HFFc6 (cell line): Measurements from ENCODE around the gene MED15. TPM values are rescaled to one million over a fixed set of nuclear protein-coding genes. Genes with fewer than 3 reads are reported as not detected.

ENCODE experiments used
- DNase-seq: peaks from one replicate; pipeline ENCODE4 v3.0.0-alpha.2; 2018
- H3K27ac Mint-ChIP-seq: 2 replicates; pipeline ENCODE4 v1.8.0; 2020; ENCODE audit warnings: mild to moderate bottlenecking, mixed read lengths
- H3K27me3 Mint-ChIP-seq: 2 replicates; pipeline ENCODE4 v1.8.0; 2021; ENCODE audit warnings: mild to moderate bottlenecking, moderate library complexity, mixed read lengths; ENCODE audit not compliant: insufficient read depth
- H3K36me3 Mint-ChIP-seq: 2 replicates; pipeline ENCODE4 v1.8.0; 2021; ENCODE audit warnings: low read depth, mixed read lengths
- H3K4me1 Mint-ChIP-seq: 2 replicates; pipeline ENCODE4 v1.8.0; 2020; ENCODE audit warnings: low read depth, mixed read lengths
- H3K4me3 Mint-ChIP-seq: 2 replicates; pipeline ENCODE4 v1.8.0; 2020; ENCODE audit warnings: mild to moderate bottlenecking, moderate library complexity, mixed read lengths
- H3K9me3 Mint-ChIP-seq: 2 replicates; pipeline ENCODE4 v1.8.0; 2020; ENCODE audit warnings: mild to moderate bottlenecking, mixed read lengths
- CTCF ChIP-seq: fragments of 200-600 bp; sonication (generic); IDR thresholded peaks from 2 replicates; pipeline ENCODE4 v1.5.0; 2021; ENCODE audit warnings: antibody characterized with exemption, mild to moderate bottlenecking
- total RNA-seq, 6 experiments: library from RNA; stranded (reverse); fragmentation: NEBNext Ultra II Directional; extraction: Animal tissue kit (Norgen Biotek cat#: 25700); gene quantifications; 2 replicates in 1 of 6; 3 replicates in 5 of 6; pipeline ENCODE4 v1.2.3, GENCODE V29; 2021

The MED15 gene
- total RNA-seq, 6 experiments from 2014 or later, result 128 to 148 (median 136) TPM

DNA sequence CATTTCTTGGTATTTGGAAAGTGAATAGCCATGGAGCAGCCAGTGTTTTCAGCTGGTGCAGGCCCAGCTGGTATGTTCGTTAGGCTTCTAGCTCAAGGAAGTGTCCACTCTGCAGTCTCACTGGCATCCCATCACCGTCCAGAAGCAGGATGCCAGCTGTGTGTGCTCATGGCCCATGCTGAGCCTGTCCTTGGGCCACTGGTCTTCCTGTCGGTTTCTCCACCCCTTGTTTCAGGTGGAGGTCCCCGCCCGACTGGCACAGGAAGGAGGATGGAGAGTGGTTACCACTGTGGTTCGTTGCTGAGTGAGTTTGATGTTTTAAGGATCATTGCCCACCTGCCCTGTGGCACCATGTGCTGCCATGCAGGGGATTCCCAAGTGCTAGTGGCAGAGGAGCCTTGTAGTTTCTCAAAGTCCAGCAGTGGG, 63.7 kb downstream of the MED15 start:
- no peak for DNase-seq
- H3K9me3 Mint-ChIP-seq, result no peaks in the 10 kb centered on the region
- H3K4me1 Mint-ChIP-seq, result peaks cover 69% of the 10 kb centered on the region
- H3K27ac Mint-ChIP-seq, result peak overlapping the region; percentile 98
- H3K36me3 Mint-ChIP-seq, result peaks cover 38% of the 10 kb centered on the region
- no peak for TF ChIP-seq CTCF
- H3K4me3 Mint-ChIP-seq, result 0 out of 2 replicates have a peak overlapping the region, but pooled peaks have one; percentile 11
- peaks cover 12% of the 10 kb centered on the region for H3K27me3 Mint-ChIP-seq

- no peaks in the 10 kb centered on the region for H3K9me3 Mint-ChIP-seq
- peaks cover 13% of the 10 kb centered on the region for H3K27me3 Mint-ChIP-seq
- H3K4me3 Mint-ChIP-seq, result no peak overlapping the region
- H3K36me3 Mint-ChIP-seq, result peaks cover 36% of the 10 kb centered on the region
- TF ChIP-seq CTCF, result peak; percentile 91
- DNase-seq, result no peak
- peak overlapping the region; percentile 98 for H3K27ac Mint-ChIP-seq
- H3K4me1 Mint-ChIP-seq, result peaks cover 65% of the 10 kb centered on the region
Observed at GRCh38 chr22:20571531-20572007, 64.2 kb downstream of the MED15 start.

DNA sequence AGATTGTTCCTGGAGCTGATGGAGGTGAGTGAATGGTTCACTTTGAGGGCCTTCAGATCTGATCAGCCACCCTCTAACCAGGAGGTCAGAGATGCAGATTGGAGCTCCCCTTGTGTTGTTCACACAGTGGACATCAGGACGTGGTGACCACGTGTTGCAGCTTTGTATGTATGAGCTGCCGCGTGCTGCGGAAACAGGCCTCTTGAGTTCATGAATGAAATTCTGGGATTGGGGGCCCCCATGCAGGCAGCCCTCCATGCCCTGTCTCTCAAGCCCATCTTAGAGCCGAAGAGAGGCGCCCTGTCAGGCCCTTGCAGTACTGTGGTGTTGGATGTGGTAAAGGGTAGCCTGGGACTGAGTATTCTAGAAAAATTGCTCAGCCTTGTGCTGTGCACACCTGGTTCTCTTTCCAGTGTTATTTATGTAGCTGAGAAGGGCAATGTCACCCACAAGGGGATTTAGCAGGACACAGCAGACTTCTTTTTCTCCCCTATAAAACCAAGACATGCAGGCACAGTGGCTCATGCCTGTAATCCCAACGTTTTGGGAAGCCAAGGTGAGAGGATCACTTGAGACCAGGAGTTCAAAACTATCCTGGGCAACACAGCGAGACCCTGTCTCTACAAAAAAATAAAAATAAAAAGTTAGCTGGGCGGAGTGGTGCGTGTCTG, 64.9 kb downstream of the MED15 start:
- TF ChIP-seq CTCF, result no peak
- H3K27me3 Mint-ChIP-seq, result peaks cover 14% of the 10 kb centered on the region
- no peak for DNase-seq
- H3K27ac Mint-ChIP-seq, result peak overlapping the region; percentile 49; the same call in 1 of the 2 replicates
- no peaks in the 10 kb centered on the region for H3K9me3 Mint-ChIP-seq
- H3K4me3 Mint-ChIP-seq, result no peak overlapping the region
- H3K36me3 Mint-ChIP-seq, result peaks cover 34% of the 10 kb centered on the region
- H3K4me1 Mint-ChIP-seq, result peaks cover 58% of the 10 kb centered on the region

DNA sequence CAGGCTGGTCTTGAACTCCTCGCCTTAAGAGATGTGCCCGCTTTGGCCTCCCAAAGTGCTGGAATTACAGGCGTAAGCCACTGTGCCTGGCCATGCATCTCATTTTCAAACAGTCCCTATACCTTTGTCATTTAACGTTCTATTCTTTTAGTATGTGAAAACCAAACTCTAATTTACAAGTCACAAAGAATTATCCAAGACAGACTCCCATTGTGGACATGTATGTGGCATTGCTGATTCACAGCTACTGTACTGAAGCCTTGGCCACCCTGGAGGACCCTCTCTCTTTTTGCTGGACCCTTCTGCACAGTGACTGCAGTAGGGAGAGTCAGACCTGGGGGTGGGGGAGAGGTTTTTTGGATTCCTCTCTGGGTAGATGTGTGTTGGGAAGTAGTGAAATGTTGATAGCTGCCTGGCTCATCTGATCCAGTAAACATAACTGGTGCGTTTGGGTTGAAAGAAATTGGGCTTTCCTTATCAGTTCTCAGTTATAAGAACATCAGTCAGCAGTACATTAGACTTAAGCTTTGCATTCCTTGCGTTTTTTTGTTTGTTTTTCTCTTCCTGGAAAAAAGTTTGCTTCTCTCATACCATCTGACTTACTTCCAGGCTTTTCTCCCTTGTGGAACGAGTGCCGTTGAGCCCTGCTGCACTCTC, 65.9 kb downstream of the MED15 start:
- peak overlapping the region; percentile 11; the same call in 1 of the 2 replicates for H3K27ac Mint-ChIP-seq
- DNase-seq, result no peak
- peaks cover 27% of the 10 kb centered on the region for H3K36me3 Mint-ChIP-seq
- H3K4me1 Mint-ChIP-seq, result peaks cover 47% of the 10 kb centered on the region
- no peaks in the 10 kb centered on the region for H3K9me3 Mint-ChIP-seq
- peaks cover 12% of the 10 kb centered on the region for H3K27me3 Mint-ChIP-seq
- no peak overlapping the region for H3K4me3 Mint-ChIP-seq
- no peak for TF ChIP-seq CTCF

DNA sequence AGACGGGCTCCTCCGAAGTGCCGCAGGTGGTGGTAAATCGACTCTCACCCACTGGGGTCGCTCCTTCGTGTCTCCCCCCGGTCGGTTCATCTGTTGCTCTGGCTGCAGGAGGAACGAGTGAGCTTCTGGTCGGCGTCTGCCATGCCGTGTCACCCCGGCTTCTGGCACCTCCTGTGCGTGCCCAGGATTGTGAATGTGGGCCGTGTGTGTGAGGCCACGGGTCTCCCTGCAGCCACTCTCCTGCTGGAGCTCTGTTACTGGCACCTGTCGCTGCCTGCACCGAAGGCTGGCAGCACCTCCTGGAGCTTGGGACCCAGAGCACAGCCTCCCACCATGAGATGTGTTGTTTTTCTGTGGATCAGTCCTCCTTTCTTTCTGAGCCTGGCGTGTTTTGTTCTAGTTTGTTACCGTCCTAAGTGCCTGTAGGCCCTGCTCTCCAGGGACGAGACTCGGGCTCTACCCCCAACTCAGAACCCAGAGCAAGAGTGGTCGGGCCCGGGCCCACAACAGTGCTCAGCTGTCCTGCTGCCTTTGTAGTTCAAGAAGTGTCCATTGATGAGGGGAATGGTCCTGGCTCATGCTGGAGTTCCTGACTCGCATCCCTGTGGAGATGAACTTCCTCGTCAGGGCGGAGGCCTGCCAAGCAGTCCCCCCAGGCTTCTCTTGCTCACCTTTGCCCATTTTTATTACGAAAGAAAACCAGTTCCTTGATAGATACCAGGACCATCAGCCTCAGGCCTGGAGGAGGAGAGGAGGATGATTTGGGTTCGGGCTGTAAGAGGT, 66.6 kb downstream of the MED15 start:
- no peak for DNase-seq
- no peak overlapping the region for H3K4me3 Mint-ChIP-seq
- H3K27ac Mint-ChIP-seq, result no peak overlapping the region; the same call in none of the 2 replicates
- peaks cover 24% of the 10 kb centered on the region for H3K36me3 Mint-ChIP-seq
- H3K4me1 Mint-ChIP-seq, result peaks cover 40% of the 10 kb centered on the region
- TF ChIP-seq CTCF, result no peak
- peaks cover 7% of the 10 kb centered on the region for H3K27me3 Mint-ChIP-seq
- no peaks in the 10 kb centered on the region for H3K9me3 Mint-ChIP-seq
